Calu3 (cell line): ENCODE measurements around the gene LRP3. TPM values are rescaled to one million over a fixed set of nuclear protein-coding genes. Genes with fewer than 3 reads are reported as not detected.
"Not testable (repeated sequence)": the region's sequence is repeated elsewhere in the genome, so short reads cannot be mapped to it uniquely, and the experiment has no call there.

Experiments
- BruUV-seq: library from RNA; stranded (reverse); fragments of 400-500 nt; replicated peaks from 2 replicates; lab custom pipeline; 2021; lab: Mats Ljungman, UMichigan
- CTCF ChIA-PET: fragments of 300-600 bp; sonication (Branson Sonifier 250); formaldehyde crosslinking; loops from one replicate; lab custom pipeline; 2022; ENCODE audit warnings: antibody characterized with exemption; lab: Charles Lee
- DNase-seq: peaks from one replicate; pipeline ENCODE4 v3.0.0; 2022
- H3K27ac Mint-ChIP-seq: one replicate; pipeline ENCODE4 v1.8.0; 2022; ENCODE audit warnings: mixed read lengths; ENCODE audit not compliant: unreplicated experiment
- H3K27me3 Mint-ChIP-seq: one replicate; pipeline ENCODE4 v1.8.0; 2022; ENCODE audit warnings: mixed read lengths; ENCODE audit not compliant: unreplicated experiment
- H3K36me3 Mint-ChIP-seq: one replicate; pipeline ENCODE4 v1.8.0; 2022; ENCODE audit warnings: mild to moderate bottlenecking, moderate library complexity, mixed read lengths; ENCODE audit not compliant: insufficient read depth, unreplicated experiment
- H3K4me1 Mint-ChIP-seq: one replicate; pipeline ENCODE4 v1.8.0; 2022; ENCODE audit warnings: mild to moderate bottlenecking, low read depth, mixed read lengths; ENCODE audit not compliant: unreplicated experiment
- H3K4me3 Mint-ChIP-seq: one replicate; pipeline ENCODE4 v1.8.0; 2022; ENCODE audit warnings: mild to moderate bottlenecking, low read depth, moderate library complexity, mixed read lengths; ENCODE audit not compliant: unreplicated experiment
- H3K9me3 Mint-ChIP-seq: one replicate; pipeline ENCODE4 v1.8.0; 2022; ENCODE audit warnings: low read depth, mixed read lengths; ENCODE audit not compliant: unreplicated experiment
- intact Hi-C: fragments of 100-400 bp; cut with micrococcal nuclease; formaldehyde crosslinking; loops from one replicate; pipeline ENCODE4 v1.10.0; 2022; ENCODE audit not compliant: unreplicated experiment
- total RNA-seq: library from RNA; stranded (reverse); gene quantifications from 2 replicates; pipeline ENCODE4 v1.2.3, GENCODE V29; 2022
- TF ChIP-seq, protein P1 (sequence below): fragments of 200-600 bp; IDR thresholded peaks from one replicate; pipeline ENCODE4 v1.8.0; 2022; ENCODE audit warnings: antibody characterized with exemption; ENCODE audit not compliant: unreplicated experiment

The LRP3 gene
- total RNA-seq, 1 experiment from 2014 or later = 0.59 TPM

DNA sequence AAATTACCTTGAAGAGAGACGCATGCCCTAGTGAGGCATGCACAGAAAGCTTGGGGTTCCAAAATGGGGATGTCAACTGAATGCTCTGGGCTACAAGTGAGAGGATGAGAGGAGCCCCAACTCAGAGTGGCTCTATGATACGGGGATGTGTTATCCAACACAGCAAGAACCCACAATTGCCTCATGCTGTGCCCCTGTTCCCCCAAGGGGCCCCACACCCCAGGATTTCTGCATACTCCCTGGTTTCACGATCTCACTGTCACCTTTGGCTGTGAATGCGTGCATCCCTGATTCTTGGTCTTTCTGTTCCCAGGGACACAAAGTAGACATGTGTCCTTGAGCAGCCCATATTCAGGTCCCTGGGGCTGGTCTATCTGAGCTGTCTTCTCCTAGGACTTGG is 32.9 kb upstream of the LRP3 start:
- TF ChIP-seq, protein P1, sequence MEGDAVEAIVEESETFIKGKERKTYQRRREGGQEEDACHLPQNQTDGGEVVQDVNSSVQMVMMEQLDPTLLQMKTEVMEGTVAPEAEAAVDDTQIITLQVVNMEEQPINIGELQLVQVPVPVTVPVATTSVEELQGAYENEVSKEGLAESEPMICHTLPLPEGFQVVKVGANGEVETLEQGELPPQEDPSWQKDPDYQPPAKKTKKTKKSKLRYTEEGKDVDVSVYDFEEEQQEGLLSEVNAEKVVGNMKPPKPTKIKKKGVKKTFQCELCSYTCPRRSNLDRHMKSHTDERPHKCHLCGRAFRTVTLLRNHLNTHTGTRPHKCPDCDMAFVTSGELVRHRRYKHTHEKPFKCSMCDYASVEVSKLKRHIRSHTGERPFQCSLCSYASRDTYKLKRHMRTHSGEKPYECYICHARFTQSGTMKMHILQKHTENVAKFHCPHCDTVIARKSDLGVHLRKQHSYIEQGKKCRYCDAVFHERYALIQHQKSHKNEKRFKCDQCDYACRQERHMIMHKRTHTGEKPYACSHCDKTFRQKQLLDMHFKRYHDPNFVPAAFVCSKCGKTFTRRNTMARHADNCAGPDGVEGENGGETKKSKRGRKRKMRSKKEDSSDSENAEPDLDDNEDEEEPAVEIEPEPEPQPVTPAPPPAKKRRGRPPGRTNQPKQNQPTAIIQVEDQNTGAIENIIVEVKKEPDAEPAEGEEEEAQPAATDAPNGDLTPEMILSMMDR = no peak
- Mint-ChIP-seq H3K9me3 (no peaks in the 10 kb centered on the region), H3K36me3 (no peaks in the 10 kb centered on the region), H3K4me3 (no peak overlapping the region), H3K27me3 (peaks cover 12% of the 10 kb centered on the region), H3K27ac (no peak overlapping the region), H3K4me1 (no peaks in the 10 kb centered on the region)
- intact Hi-C loops = no loop called here
- DNase-seq = no peak
- CTCF ChIA-PET = no interaction called here
- no TSS peak for BruUV-seq

GRCh38 chr19:33163481-33163880 is 30.6 kb upstream of the LRP3 start:
- Mint-ChIP-seq H3K4me1 (no peaks in the 10 kb centered on the region), H3K27me3 (peaks cover 12% of the 10 kb centered on the region), H3K27ac (no peak overlapping the region), H3K36me3 (no peaks in the 10 kb centered on the region), H3K9me3 (peaks cover 4% of the 10 kb centered on the region), H3K4me3 (no peak overlapping the region)
- intact Hi-C loops = no loop called here
- DNase-seq = no peak
- no TSS peak for BruUV-seq
- CTCF ChIA-PET = interaction anchor here (1.4 kb wide), 1 partner anchor 21 kb away, joined by 4 read pairs; no protein-coding TSS in a partner anchor
- TF ChIP-seq, protein P1 = no peak

GRCh38 chr19:33166037-33166436 is 28.1 kb upstream of the LRP3 start:
- peaks cover 10% of the 10 kb centered on the region for H3K27me3 Mint-ChIP-seq

DNA sequence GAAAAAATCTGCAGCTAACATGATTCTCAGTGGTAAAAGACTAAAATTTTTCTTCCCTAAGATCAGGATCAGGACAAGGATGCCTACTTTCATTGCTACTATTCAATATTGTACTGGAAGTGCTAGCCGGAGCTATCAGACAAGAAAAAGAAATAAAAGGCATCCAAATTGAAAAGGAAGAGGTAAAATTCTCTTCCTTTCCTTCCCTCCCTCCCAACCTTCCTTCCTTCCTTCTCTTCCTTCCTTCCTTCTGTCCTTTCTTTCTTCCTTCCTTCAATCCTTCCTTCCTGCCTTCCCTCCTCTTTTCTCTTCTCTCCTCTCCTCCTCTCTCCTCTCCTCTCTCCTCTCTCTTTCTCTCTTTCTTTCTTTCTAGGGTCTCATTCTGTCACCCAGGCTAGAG is 26.7 kb upstream of the LRP3 start:
- intact Hi-C loops = no loop called here
- no peak for DNase-seq
- peaks cover 4% of the 10 kb centered on the region for H3K9me3 Mint-ChIP-seq
- BruUV-seq = no TSS peak
- no peak overlapping the region for H3K4me3 Mint-ChIP-seq
- TF ChIP-seq, protein P1 = no peak
- H3K36me3 Mint-ChIP-seq = peaks cover 3% of the 10 kb centered on the region
- no peak overlapping the region for H3K27ac Mint-ChIP-seq
- H3K27me3 Mint-ChIP-seq = no peaks in the 10 kb centered on the region
- H3K4me1 Mint-ChIP-seq = peaks cover 9% of the 10 kb centered on the region
- CTCF ChIA-PET = no interaction called here

More at GRCh38 chr19:33166037-33166436, 28.1 kb upstream of the LRP3 start:
- H3K4me3 Mint-ChIP-seq, H3K4me1 Mint-ChIP-seq, H3K36me3 Mint-ChIP-seq, H3K27ac Mint-ChIP-seq, DNase-seq, H3K9me3 Mint-ChIP-seq, intact Hi-C loops, BruUV-seq: not testable (repeated sequence)
- CTCF ChIA-PET = interaction anchor here (0.6 to 1.0 kb wide), 5 partner anchors 10 to 632 kb away, joined by 3 to 7 read pairs (median 4); no protein-coding TSS in a partner anchor

DNA sequence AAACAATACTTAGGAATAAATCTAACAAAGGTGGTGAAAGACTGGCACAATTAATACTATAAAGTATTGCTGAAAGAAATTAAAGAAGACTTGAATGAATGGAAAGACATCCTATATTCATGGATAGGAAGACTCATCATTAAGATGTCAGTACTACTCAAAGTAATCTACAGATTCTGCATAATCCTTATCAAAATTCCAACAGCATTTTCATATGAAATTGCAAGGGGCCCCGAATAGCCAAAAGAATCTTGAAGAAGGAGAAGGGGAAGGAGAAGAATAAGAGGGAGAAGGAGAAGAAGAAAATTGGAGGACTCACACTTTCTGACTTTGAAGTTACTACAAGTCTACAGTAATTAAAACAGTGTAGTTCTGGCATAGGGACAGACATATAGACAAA is 25.6 kb upstream of the LRP3 start:
- TF ChIP-seq, protein P1 = no peak
- Mint-ChIP-seq H3K27me3 (no peaks in the 10 kb centered on the region), H3K36me3 (peaks cover 6% of the 10 kb centered on the region), H3K4me3 (no peak overlapping the region), H3K27ac (no peak overlapping the region), H3K4me1 (peaks cover 12% of the 10 kb centered on the region), H3K9me3 (peaks cover 4% of the 10 kb centered on the region)
- CTCF ChIA-PET = no interaction called here
- DNase-seq = no peak
- BruUV-seq = no TSS peak
- intact Hi-C loops = no loop called here
